GM19467 (cell line): Measurements from ENCODE around the gene RRAGD.

Experiments used
- ATAC-seq: cut with Tn5 transposase; IDR thresholded peaks from one replicate; pipeline ENCODE4 v1.9.1; 2021; ENCODE audit warnings: mild to moderate bottlenecking, moderate library complexity; ENCODE audit not compliant: unreplicated experiment

RRAGD gene

GRCh38 chr6:89412071-89413005 is at the start of gene RRAGD:
TSS of gene RRAGD (minus strand) at chr6:89412273. CDS start at chr6:89411993, 280 bp downstream.
- peak; percentile 69 for ATAC-seq

GRCh38 chr6:89460713-89461112 is 48.6 kb upstream of the RRAGD start:
- no peak for ATAC-seq

- ATAC-seq = no peak
These were observed 47.4 kb upstream of the RRAGD start for GRCh38 chr6:89459501-89459900.

- ATAC-seq = no peak
These were observed 46.6 kb upstream of the RRAGD start for GRCh38 chr6:89458704-89459103.

- no peak for ATAC-seq
These were observed 42.2 kb upstream of the RRAGD start for GRCh38 chr6:89454300-89454699.

- no peak for ATAC-seq
These were observed 40.2 kb upstream of the RRAGD start for GRCh38 chr6:89452281-89452680.

GRCh38 chr6:89449193-89449592 is 37.1 kb upstream of the RRAGD start:
- no peak for ATAC-seq

GRCh38 chr6:89443658-89444057 is 31.6 kb upstream of the RRAGD start:
- ATAC-seq = no peak

- ATAC-seq = no peak
These were observed 28.1 kb upstream of the RRAGD start for GRCh38 chr6:89440200-89440599.

- no peak for ATAC-seq
These were observed 26.9 kb upstream of the RRAGD start for GRCh38 chr6:89439014-89439413.

- no peak for ATAC-seq
These were observed 26.2 kb upstream of the RRAGD start for GRCh38 chr6:89438248-89438647.

- ATAC-seq = no peak
These were observed 24.2 kb upstream of the RRAGD start for GRCh38 chr6:89436226-89436625.

GRCh38 chr6:89434954-89435353 is 22.9 kb upstream of the RRAGD start:
- ATAC-seq = no peak

- no peak for ATAC-seq
These were observed 22.1 kb upstream of the RRAGD start for GRCh38 chr6:89434150-89434499.

- ATAC-seq = peak; percentile 16
These were observed 21.4 kb upstream of the RRAGD start for GRCh38 chr6:89433252-89434149.

GRCh38 chr6:89432875-89433251 is 20.8 kb upstream of the RRAGD start, which contains the start of gene ANKRD6:
TSS of gene ANKRD6 (plus strand) at chr6:89433152. CDS start at chr6:89566977, 133,825 bp downstream.
- peak; percentile 90 for ATAC-seq

- no peak for ATAC-seq
These were observed 18.3 kb upstream of the RRAGD start for GRCh38 chr6:89430201-89430962.

GRCh38 chr6:89416796-89417195 is 4.7 kb upstream of the RRAGD start:
- ATAC-seq = no peak

- no peak for ATAC-seq
These were observed 3.1 kb upstream of the RRAGD start for GRCh38 chr6:89415185-89415584.

GRCh38 chr6:89414215-89414614 is 2.1 kb upstream of the RRAGD start:
- ATAC-seq = no peak

- no peak for ATAC-seq
These were observed 930 bp upstream of the RRAGD start for GRCh38 chr6:89413006-89413400.
